Muscle layer of duodenum (tissue), 2 donors: ENCODE results near the gene PRKAG1.

Experiments
- H3K27ac ChIP-seq: one replicate; pipeline ENCODE4 v1.7.0; 2013; ENCODE audit warnings: mild to moderate bottlenecking, low read length
- H3K27me3 ChIP-seq: one replicate; pipeline ENCODE4 v1.7.0; 2013; ENCODE audit warnings: low read depth, mild to moderate bottlenecking, control low read depth, low read length
- H3K36me3 ChIP-seq, 2 donors: one replicate each; pipeline ENCODE4 v1.7.0; 2013; ENCODE audit warnings: low read length in 2 of 2, control low read depth in 1 of 2, mild to moderate bottlenecking in 1 of 2; ENCODE audit not compliant: insufficient read depth in 2 of 2, control insufficient read depth in 1 of 2
- H3K4me1 ChIP-seq, 2 donors: one replicate each; pipeline ENCODE4 v1.7.0; 2013; ENCODE audit warnings: low read length in 2 of 2, mild to moderate bottlenecking in 2 of 2, control low read depth in 1 of 2, moderate library complexity in 1 of 2; ENCODE audit not compliant: insufficient read depth in 2 of 2, control insufficient read depth in 1 of 2
- H3K4me3 ChIP-seq, 2 donors: one replicate each; pipeline ENCODE4 v1.7.0; 2013; ENCODE audit warnings: low read length in 2 of 2, low read depth in 1 of 2, mild to moderate bottlenecking in 1 of 2
- H3K9me3 ChIP-seq, 2 donors: one replicate each; pipeline ENCODE4 v1.7.0; 2013; ENCODE audit warnings: low read length in 2 of 2, control low read depth in 1 of 2, mild to moderate bottlenecking in 1 of 2; ENCODE audit not compliant: control insufficient read depth in 1 of 2
- donor health status: healthy.

The PRKAG1 gene

DNA sequence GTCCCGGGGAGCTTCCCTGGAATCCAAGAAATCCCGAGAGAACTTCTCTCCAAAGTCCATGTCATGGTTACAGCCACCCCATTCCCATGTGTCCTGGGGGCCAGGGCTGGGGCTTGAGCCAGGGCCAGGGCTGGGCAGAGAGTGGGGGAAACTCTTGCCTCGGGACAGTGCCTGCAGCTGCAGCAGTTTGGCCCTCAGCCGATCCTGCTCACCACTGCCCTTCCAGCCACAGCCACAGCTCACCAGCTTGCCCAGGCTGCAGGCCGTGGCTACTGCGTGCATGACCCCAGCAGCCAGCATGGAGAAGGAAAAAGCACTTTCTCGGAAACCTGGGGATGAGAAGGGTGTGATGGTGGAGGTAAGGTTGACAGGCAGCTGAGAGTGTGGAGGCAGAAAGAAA, 50.6 kb downstream of the PRKAG1 start:
- Histone ChIP-seq H3K27ac (no peak overlapping the region), H3K9me3 (no peaks in the 10 kb centered on the region), H3K4me3 (no peak overlapping the region), H3K27me3 (peaks cover 40% of the 10 kb centered on the region), H3K36me3 (no peaks in the 10 kb centered on the region), H3K4me1 (peaks cover 5 to 21% of the 10 kb centered on the region in 2 donors)

DNA sequence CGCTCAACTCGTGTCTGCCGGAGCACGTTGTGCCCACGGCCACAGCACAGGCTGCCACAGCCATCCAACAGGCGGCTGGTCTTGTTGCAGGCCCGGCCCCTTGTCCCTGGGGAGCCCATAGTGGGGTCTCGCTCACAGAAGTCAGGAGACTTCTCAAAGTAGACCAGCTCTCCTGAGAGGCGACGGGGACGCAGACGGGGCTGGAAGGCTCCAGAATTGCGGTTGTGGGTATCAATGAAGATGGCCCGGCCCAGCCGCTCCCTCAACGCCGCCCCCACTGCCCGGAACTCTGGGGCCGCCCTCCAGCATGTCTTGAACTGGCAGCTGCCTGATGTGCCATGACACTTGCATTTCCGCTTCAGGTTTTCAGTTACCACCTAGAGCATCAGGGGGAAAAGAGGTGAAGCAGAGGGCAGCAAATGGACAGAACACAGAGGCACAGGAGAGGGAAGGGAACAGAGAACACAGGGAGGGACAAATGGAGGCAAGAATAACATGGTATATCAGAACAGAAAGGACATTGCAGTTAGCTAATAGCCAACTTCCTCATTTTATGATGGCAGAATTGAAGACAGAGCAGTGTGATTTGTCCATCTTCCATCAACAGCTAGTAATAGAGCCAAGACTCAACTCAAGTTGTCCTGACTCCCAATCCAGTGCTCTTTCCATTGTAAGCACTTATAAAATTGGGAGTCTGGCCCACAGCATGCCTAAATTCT, 52.2 kb downstream of the PRKAG1 start:
- Histone ChIP-seq H3K4me3 (no peak overlapping the region), H3K27me3 (peaks cover 24% of the 10 kb centered on the region), H3K4me1 (peaks cover 0 to 10% of the 10 kb centered on the region in 2 donors), H3K27ac (no peak overlapping the region), H3K36me3 (no peaks in the 10 kb centered on the region), H3K9me3 (no peaks in the 10 kb centered on the region)

DNA sequence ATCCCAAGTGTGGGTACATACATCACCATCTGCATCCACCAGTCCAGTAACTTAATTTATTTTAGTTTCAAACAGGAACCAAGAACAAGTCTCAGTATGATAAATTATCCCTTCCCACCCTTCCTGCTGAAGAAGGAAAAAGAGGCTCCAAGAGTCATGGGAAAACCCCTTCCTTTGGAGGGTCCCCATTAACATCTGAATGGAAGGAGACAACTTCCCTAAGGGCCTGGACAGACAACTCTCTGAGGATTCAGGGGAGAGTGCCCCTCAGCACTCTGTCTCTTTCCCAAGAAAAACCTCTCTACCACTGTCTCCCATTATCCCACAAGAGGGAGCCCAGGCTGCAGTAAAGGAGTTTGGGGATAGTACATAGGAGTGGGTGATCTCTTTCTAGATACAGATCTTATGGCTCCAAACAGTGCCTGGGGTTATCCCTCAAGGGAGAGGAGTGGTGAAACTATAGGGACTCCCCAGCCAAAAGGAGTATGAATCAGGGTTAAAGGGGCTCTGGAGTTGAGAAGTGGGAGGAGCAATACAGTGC, 53.2 kb downstream of the PRKAG1 start:
- H3K36me3 ChIP-seq, result no peaks in the 10 kb centered on the region
- H3K4me1 ChIP-seq, result peaks cover 0 to 9% of the 10 kb centered on the region in 2 donors
- peaks cover 14% of the 10 kb centered on the region for H3K27me3 ChIP-seq
- H3K9me3 ChIP-seq, result no peaks in the 10 kb centered on the region
- H3K27ac ChIP-seq, result no peak overlapping the region
- no peak overlapping the region for H3K4me3 ChIP-seq

DNA sequence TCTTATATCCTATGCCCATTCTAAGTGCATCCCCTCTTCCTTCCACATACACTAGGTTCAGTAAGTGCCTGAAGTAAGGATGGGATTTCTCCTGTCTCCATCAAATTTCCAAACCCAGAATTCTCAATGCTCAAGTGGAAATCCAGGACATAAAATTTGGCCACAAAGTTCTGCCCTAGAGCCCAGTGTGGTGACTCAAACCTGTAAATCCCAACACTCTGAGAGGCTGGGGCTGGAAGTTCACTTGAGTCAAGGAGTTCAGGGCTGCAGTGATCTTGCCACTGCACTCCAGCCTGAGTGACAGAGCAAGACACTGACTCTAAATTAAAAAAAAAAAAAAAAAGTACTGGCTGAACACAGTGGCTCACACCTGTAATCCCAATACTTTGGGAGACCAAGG, 56.8 kb downstream of the PRKAG1 start:
- Histone ChIP-seq H3K27me3 (no peaks in the 10 kb centered on the region), H3K9me3 (no peaks in the 10 kb centered on the region), H3K4me3 (no peak overlapping the region), H3K4me1 (no peaks in the 10 kb centered on the region), H3K27ac (no peak overlapping the region), H3K36me3 (no peaks in the 10 kb centered on the region)

DNA sequence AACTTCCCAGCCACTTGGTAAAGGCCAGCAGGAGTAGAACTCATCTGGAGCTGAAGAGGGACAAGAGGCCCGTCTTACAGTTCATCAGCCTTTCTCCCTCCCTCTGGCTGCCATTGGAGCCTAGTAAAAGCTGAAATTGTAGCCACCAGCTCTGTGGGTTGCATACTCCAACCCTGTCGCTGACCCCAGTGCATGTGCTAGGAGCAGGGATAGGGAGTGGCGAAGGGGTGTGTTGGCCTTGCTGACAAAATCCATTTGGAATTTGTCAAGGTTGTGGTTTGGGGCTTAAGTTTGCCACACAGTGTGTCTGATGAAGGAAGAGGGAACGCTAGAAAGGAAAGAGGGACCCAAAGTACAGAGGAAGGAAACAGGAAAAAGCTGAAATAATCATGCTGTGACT, 57.2 kb downstream of the PRKAG1 start:
- Histone ChIP-seq H3K9me3 (no peaks in the 10 kb centered on the region), H3K36me3 (no peaks in the 10 kb centered on the region), H3K27me3 (no peaks in the 10 kb centered on the region), H3K4me3 (no peak overlapping the region), H3K4me1 (no peaks in the 10 kb centered on the region), H3K27ac (no peak overlapping the region)

DNA sequence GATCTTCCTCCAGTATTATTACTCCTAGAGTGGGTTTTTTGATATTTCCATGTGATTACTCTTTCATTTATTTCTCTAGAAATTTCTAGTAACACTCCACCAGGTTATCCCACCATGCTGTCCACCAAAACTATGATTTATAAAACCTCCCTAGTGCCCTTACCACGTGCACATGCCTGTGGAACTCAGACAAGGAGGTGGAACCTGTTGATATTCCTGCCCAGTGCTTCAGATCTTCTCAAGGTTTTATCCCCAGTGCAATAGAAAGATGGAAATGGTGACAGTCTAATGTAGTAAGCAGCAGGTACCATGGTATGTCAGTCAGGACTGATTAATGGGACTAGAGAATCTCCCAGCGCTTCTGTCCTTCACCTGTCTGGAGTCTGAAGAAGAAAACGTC, 57.7 kb downstream of the PRKAG1 start:
- Histone ChIP-seq H3K4me1 (peaks cover 2 to 4% of the 10 kb centered on the region in 2 donors), H3K9me3 (no peaks in the 10 kb centered on the region), H3K4me3 (no peak overlapping the region), H3K27ac (no peak overlapping the region), H3K27me3 (no peaks in the 10 kb centered on the region), H3K36me3 (no peaks in the 10 kb centered on the region)

DNA sequence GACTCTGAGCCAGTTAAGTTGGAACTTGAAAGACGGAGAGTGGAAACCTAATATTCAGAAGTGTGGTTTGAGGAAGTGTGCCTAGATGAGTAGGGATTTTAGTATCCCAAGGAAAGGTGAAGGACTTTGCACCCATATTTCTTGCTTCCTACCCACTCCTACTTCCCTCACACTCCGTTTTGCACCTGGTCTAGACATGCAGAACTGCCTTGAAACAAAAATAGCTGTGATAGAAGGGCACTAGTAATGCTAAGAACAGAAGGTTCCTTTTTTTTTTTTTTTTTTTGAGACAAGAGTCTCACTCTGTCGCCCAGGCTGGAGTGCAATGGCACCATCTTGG, 60.6 kb downstream of the PRKAG1 start:
- no peaks in the 10 kb centered on the region for H3K9me3 ChIP-seq
- H3K27ac ChIP-seq, result no peak overlapping the region
- peaks cover 0 to under 1% of the 10 kb centered on the region in 2 donors for H3K36me3 ChIP-seq
- peaks cover 9% of the 10 kb centered on the region in 2 donors for H3K4me1 ChIP-seq
- H3K4me3 ChIP-seq, result peak overlapping the region; percentile 82 to 86
- H3K27me3 ChIP-seq, result no peaks in the 10 kb centered on the region

DNA sequence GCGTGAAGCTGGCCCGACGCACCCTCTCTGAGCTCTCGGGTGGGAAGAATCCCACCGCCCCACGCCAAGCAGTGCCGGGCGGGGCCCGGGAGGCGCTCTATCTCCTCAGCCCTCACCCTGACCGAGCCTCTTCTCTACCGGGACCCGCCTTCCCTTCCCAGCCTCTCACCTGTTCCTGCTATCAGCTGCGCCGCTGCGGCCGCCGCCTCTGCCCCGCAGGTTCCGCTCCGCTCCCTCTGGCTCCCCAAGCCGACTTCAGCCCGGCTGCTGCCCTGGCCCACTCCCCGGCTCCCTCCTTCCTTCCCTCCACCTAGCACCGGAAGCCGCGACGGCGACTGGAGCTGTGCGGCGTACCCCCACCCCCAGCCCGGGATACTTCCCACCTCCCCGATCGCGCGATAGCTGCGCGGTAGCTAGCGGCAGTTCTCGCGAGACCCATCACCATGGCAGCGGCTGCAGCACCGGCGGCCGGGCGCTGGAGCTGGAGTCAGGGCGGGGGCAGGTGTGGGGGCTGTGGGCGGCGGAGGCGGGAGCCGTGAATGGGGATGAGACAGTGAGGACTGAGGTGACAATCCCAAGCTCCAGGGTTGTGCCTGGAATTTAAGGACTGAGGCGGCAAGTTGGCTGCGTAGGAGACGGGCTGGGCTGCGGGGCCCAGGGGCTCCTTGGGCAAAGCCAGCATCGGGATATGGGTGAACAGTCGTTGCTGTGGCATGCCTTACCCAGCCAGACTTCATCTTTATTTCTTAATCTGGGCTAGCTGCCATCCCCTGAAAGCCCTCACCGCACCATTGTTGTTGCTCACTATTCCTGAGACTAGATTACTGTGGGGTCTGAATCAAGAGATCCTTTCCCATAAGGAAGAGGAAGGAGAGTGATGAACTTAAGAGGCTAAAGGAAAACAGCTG, 61.2 kb downstream of the PRKAG1 start, which contains the start of gene ARF3:
Gene ARF3 (minus strand): TSS at position 347 of the 908 bp plus-strand sequence. CDS start 16,392 bp downstream, outside the sequence.
- Histone ChIP-seq H3K36me3 (peaks cover 0 to 7% of the 10 kb centered on the region in 2 donors), H3K9me3 (no peaks in the 10 kb centered on the region), H3K27ac (peak within 1 kb of the TSS; percentile 87), H3K4me3 (peak within 1 kb of the TSS; percentile 82 to 86), H3K27me3 (no peaks in the 10 kb centered on the region), H3K4me1 (peaks cover 9% of the 10 kb centered on the region in 2 donors)

DNA sequence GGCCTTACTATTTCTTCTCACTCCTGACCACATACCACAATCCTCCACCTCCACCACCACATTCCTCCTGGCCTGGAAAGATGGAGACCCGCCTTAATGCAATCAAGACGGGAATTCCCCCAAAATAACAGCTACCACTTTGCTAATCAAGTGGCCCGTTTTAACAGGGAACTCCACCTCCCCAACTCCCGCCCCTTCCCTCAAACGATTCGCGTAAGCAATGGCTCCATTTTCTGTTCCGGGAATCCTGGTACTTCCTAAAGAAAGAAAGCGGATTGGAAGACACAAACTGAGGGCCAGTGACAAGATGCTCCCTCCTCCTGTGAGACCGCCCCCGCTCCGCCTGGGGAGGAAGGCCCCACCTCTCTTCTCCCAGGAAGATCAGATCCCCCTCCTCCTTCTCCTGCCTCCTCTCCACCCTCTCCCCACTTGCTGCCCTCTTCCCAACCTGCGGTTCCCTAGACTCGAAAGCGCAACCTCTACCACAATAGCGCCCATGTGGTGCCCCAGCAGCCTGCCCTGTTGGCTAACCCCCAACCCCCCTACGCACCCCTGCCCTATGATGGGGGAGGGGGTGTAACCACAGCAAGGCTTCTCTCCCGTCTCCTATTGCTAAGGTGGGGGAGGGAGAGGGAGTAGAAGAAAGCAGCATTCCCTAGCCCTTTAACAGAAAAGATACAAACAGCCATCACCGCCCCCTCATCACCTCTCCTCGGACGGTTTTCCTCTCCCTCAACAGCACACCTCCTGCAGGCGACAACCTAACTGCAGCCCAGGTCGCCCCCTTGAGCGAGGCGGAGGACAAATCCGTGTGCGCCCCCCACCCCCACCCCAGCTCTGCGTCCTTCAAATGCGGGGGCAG, 62.1 kb downstream of the PRKAG1 start:
- H3K27me3 ChIP-seq, result no peaks in the 10 kb centered on the region
- peaks cover 9% of the 10 kb centered on the region in 2 donors for H3K4me1 ChIP-seq
- H3K36me3 ChIP-seq, result peaks cover 0 to 8% of the 10 kb centered on the region in 2 donors
- H3K27ac ChIP-seq, result peak overlapping the region; percentile 87
- H3K4me3 ChIP-seq, result peak overlapping the region; percentile 82 to 86
- H3K9me3 ChIP-seq, result no peaks in the 10 kb centered on the region

DNA sequence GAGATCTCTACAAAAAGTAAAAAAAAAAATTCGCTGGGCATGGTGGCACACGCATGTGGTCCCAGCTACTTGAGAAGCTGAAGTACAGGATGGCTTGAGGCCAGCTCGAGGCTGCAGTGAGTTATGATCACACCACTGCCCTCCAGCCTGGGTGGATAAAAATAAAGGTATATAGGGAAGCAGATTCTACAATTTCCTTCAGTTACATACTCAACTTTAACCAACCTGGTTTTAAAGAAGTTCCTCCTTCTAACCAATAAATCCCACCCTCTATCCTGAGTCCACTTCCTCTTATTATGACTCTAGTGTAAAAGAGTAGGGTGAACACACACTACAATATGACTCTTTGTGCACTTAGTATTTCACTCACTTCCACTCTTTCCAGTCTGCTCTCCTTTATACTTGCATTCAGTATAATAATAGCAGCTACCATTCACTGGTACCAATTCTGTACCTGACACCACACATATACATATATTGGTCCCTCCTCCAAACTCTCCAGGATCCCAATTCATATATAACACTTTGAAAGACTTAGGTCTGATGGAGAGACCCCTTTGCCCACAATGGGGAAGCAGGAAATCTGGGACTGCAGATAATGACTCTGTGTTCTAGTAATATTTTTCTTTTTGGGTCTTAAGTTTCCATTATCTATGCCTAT, 63.6 kb downstream of the PRKAG1 start:
- Histone ChIP-seq H3K27me3 (no peaks in the 10 kb centered on the region), H3K27ac (no peak overlapping the region), H3K4me1 (peaks cover 9% of the 10 kb centered on the region in 2 donors), H3K4me3 (no peak overlapping the region), H3K36me3 (peaks cover 0 to 8% of the 10 kb centered on the region in 2 donors), H3K9me3 (no peaks in the 10 kb centered on the region)
